GM10248 (cell line): ENCODE data around the gene COL4A2.

Experiments used
- CTCF ChIA-PET: fragments of 300-600 bp; sonication (Branson Sonifier 250); formaldehyde crosslinking; extraction: SDS; loops from one replicate; lab custom pipeline; 2021; ENCODE audit warnings: antibody characterized with exemption; lab: Yijun Ruan, JAX
- POLR2A ChIA-PET: fragments of 350-650 bp; sonication (Branson Sonifier 250); formaldehyde crosslinking; extraction: SDS; loops from one replicate; lab custom pipeline; 2020; ENCODE audit warnings: antibody characterized with exemption; lab: Yijun Ruan, JAX
- DNase-seq: peaks from one replicate; pipeline ENCODE4 v3.0.0; 2012; ENCODE audit errors: extremely low spot score
- TF ChIP-seq, protein P1 (sequence below): IDR thresholded peaks from 2 replicates; pipeline ENCODE4 v1.5.1; 2012; ENCODE audit warnings: mild to moderate bottlenecking, low read depth; ENCODE audit errors: extremely low read depth, missing control alignments, control extremely low read depth

The COL4A2 gene

GRCh38 chr13:110271313-110271712 lies 35.8 kb upstream of the COL4A2 start:
- DNase-seq = no peak
- CTCF ChIA-PET = interaction anchor here (1.3 kb wide), 1 partner anchor 13 kb away, joined by 3 read pairs; no protein-coding TSS in a partner anchor
- POLR2A ChIA-PET = no interaction called here
- TF ChIP-seq, protein P1, sequence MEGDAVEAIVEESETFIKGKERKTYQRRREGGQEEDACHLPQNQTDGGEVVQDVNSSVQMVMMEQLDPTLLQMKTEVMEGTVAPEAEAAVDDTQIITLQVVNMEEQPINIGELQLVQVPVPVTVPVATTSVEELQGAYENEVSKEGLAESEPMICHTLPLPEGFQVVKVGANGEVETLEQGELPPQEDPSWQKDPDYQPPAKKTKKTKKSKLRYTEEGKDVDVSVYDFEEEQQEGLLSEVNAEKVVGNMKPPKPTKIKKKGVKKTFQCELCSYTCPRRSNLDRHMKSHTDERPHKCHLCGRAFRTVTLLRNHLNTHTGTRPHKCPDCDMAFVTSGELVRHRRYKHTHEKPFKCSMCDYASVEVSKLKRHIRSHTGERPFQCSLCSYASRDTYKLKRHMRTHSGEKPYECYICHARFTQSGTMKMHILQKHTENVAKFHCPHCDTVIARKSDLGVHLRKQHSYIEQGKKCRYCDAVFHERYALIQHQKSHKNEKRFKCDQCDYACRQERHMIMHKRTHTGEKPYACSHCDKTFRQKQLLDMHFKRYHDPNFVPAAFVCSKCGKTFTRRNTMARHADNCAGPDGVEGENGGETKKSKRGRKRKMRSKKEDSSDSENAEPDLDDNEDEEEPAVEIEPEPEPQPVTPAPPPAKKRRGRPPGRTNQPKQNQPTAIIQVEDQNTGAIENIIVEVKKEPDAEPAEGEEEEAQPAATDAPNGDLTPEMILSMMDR = no peak

- CTCF ChIA-PET = interaction anchor here (1.3 kb wide), 1 partner anchor 12 kb away, joined by 3 read pairs; no protein-coding TSS in a partner anchor
- TF ChIP-seq, protein P1 = no peak
- POLR2A ChIA-PET = no interaction called here
- DNase-seq = no peak
Observed at GRCh38 chr13:110272227-110272626, 34.9 kb upstream of the COL4A2 start.

GRCh38 chr13:110272651-110273050 lies 34.4 kb upstream of the COL4A2 start:
- no peak for DNase-seq
- ChIA-PET CTCF (no interaction called here), POLR2A (no interaction called here)
- TF ChIP-seq, protein P1 = no peak

- TF ChIP-seq, protein P1 = no peak
- CTCF ChIA-PET = no interaction called here
- POLR2A ChIA-PET = no interaction called here
- DNase-seq = no peak
Observed at GRCh38 chr13:110273254-110273653, 33.8 kb upstream of the COL4A2 start.

DNA sequence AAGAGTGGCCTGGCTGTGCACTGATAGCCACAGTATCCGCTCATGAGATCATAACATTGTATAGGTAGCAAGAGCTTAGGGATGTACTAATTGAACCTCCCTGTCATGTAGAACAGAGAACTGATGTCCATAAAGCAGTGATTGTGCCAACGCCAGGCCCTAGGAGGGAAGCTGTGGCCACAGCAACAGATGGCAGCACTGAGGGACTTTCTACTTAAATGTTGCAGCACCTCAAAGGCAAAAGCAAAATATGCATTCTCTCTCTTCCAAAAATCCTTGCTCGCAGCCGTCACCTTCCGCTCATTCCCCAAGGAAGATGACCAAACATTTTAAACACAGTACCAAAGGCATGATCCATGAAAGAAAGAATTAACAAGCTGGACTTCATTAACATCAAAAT lies 32.4 kb upstream of the COL4A2 start:
- TF ChIP-seq, protein P1 = no peak
- CTCF ChIA-PET = interaction anchor here (1.2 kb wide), 1 partner anchor 169 kb away, joined by 3 read pairs; no protein-coding TSS in a partner anchor
- DNase-seq = no peak
- POLR2A ChIA-PET = no interaction called here

- ChIA-PET POLR2A (no interaction called here), CTCF (no interaction called here)
- TF ChIP-seq, protein P1 = no peak
Observed at GRCh38 chr13:110275931-110276552, 31.0 kb upstream of the COL4A2 start.

DNA sequence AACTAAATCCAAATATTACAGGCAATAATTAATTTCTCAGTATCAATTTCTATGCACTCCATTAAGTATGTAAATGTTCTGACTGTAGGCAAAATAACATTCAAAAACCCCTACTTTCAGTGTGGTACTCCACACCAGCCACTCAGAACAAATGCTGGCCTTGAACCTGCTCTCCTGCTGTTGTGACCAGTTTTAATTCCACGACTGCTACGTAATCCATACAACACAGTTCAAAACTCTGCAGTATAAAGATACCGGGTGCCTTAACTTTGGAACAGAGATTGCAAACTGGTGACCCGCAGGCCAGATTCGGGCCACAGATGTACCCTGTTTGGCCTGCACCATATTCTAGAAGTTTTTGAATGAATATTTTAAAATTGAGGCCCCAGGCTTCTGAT lies 30.5 kb upstream of the COL4A2 start:
- POLR2A ChIA-PET = no interaction called here
- no peak for DNase-seq
- CTCF ChIA-PET = interaction anchor here (1.3 to 1.5 kb wide), 2 partner anchors 14 to 20 kb away, joined by 4 read pairs; no protein-coding TSS in a partner anchor
- TF ChIP-seq, protein P1 = no peak

More at GRCh38 chr13:110275931-110276552, 31.0 kb upstream of the COL4A2 start:
- DNase-seq = no peak
